IMR-90 (cell line): ENCODE data around the gene DPPA4. TPM values are rescaled to one million over a fixed set of nuclear protein-coding genes. Genes with fewer than 3 reads are reported as not detected.

Source experiments
- ATAC-seq: fragments of 200-7000 bp; cut with Tn5 transposase; 2 replicates; pipeline ENCODE4 v1.9.1; 2020; ENCODE audit warnings: low read depth, mild to moderate bottlenecking, moderate library complexity
- BruUV-seq: library from RNA; stranded (reverse); fragments of 400-500 nt; replicated peaks from 2 replicates; lab custom pipeline; 2021; lab: Mats Ljungman, UMichigan
- CTCF ChIA-PET: fragments of 300-600 bp; formaldehyde crosslinking; extraction: SDS; loops from one replicate; lab custom pipeline; 2021; ENCODE audit warnings: antibody characterized with exemption; lab: Yijun Ruan, JAX
- POLR2A ChIA-PET: fragments of 300-600 bp; sonication (Branson Sonifier 250); formaldehyde crosslinking; loops from one replicate; lab custom pipeline; 2022; ENCODE audit warnings: antibody characterized with exemption; ENCODE audit not compliant: unreplicated experiment; lab: Charles Lee
- DNase-seq: peaks from one replicate; pipeline ENCODE4 v3.0.0; 2013
- H2AFZ ChIP-seq: replicated peaks from 2 replicates; pipeline ENCODE3; 2013; ENCODE audit warnings: low read length, mild to moderate bottlenecking; ENCODE audit not compliant: poor library complexity
- H2AK5ac ChIP-seq: 2 replicates; pipeline ENCODE4 v1.6.1; 2013; ENCODE audit warnings: low read depth, low read length, inconsistent platforms
- H2AK9ac ChIP-seq: replicated peaks from 2 replicates; pipeline ENCODE3; 2013; ENCODE audit warnings: mild to moderate bottlenecking, low read depth, low read length, moderate library complexity; ENCODE audit not compliant: poor library complexity
- H2BK120ac ChIP-seq: 2 replicates; pipeline ENCODE4 v1.6.1; 2013; ENCODE audit warnings: low read depth, low read length, inconsistent platforms
- H2BK15ac ChIP-seq: 3 replicates; pipeline ENCODE4 v1.6.1; 2013; ENCODE audit warnings: low read depth, low read length, inconsistent platforms
- H2BK20ac ChIP-seq: 2 replicates; pipeline ENCODE4 v1.6.1; 2013; ENCODE audit warnings: low read depth, mild to moderate bottlenecking, inconsistent platforms, low read length, moderate library complexity
- H2BK5ac ChIP-seq: 2 replicates; pipeline ENCODE4 v1.6.1; 2013; ENCODE audit warnings: mild to moderate bottlenecking, low read depth, low read length, inconsistent platforms; ENCODE audit not compliant: poor library complexity, severe bottlenecking
- H3K14ac ChIP-seq: replicated peaks from 2 replicates; pipeline ENCODE4 v1.6.1; 2013; ENCODE audit warnings: low read depth, low read length, inconsistent platforms
- H3K18ac ChIP-seq: 2 replicates; pipeline ENCODE4 v1.6.1; 2013; ENCODE audit warnings: low read depth, low read length, control low read depth
- H3K23ac ChIP-seq: 2 replicates; pipeline ENCODE4 v1.6.1; 2013; ENCODE audit warnings: low read depth, low read length, inconsistent platforms
- H3K27ac ChIP-seq: 2 replicates; pipeline ENCODE4 v1.5.1; 2013; ENCODE audit warnings: mild to moderate bottlenecking, control low read depth, low read length; ENCODE audit not compliant: insufficient read depth
- H3K27me3 ChIP-seq: 2 replicates; pipeline ENCODE4 v1.6.1; 2013; ENCODE audit warnings: low read length; ENCODE audit not compliant: control insufficient read depth, insufficient read depth
- H3K36me3 ChIP-seq: 2 replicates; pipeline ENCODE4 v1.6.1; 2013; ENCODE audit warnings: low read length, mixed read lengths; ENCODE audit not compliant: control insufficient read depth, insufficient read depth
- H3K4ac ChIP-seq: 2 replicates; pipeline ENCODE4 v1.6.1; 2013; ENCODE audit warnings: low read depth, low read length, inconsistent platforms
- H3K4me1 ChIP-seq: 2 replicates; pipeline ENCODE4 v1.6.1; 2013; ENCODE audit warnings: low read length, mixed read lengths; ENCODE audit not compliant: control insufficient read depth, insufficient read depth
- H3K4me2 ChIP-seq: 2 replicates; pipeline ENCODE4 v1.6.1; 2013; ENCODE audit warnings: low read depth, mild to moderate bottlenecking, control low read depth, low read length, moderate library complexity
- H3K4me3 ChIP-seq: 2 replicates; pipeline ENCODE4 v1.5.1; 2013; ENCODE audit warnings: low read depth, mild to moderate bottlenecking, control low read depth, low read length, moderate library complexity; ENCODE audit not compliant: insufficient read depth
- H3K56ac ChIP-seq: 2 replicates; pipeline ENCODE4 v1.6.1; 2013; ENCODE audit warnings: low read length, inconsistent platforms; ENCODE audit not compliant: insufficient read depth; ENCODE audit errors: extremely low read depth
- H3K79me1 ChIP-seq, 2 experiments: 2 replicates each; pipeline ENCODE4 v1.6.1; 2013; ENCODE audit warnings: low read length in 2 of 2, inconsistent platforms in 1 of 2, low read depth in 1 of 2
- H3K9ac ChIP-seq: 2 replicates; pipeline ENCODE4 v1.6.1; 2013; ENCODE audit warnings: low read depth, low read length, control low read depth
- H3K9me1 ChIP-seq: 2 replicates; pipeline ENCODE4 v1.6.1; 2013; ENCODE audit warnings: low read length, inconsistent platforms; ENCODE audit not compliant: insufficient read depth
- H3K9me3 ChIP-seq: 2 replicates; pipeline ENCODE4 v1.6.1; 2013; ENCODE audit warnings: low read length; ENCODE audit not compliant: control insufficient read depth, insufficient read depth
- H4K20me1 ChIP-seq: 2 replicates; pipeline ENCODE4 v1.6.1; 2013; ENCODE audit warnings: low read length, inconsistent platforms; ENCODE audit not compliant: insufficient read depth
- H4K5ac ChIP-seq: 2 replicates; pipeline ENCODE4 v1.6.1; 2013; ENCODE audit warnings: mild to moderate bottlenecking, low read depth, low read length, control low read depth
- H4K8ac ChIP-seq, 2 experiments: 2 replicates each; pipeline ENCODE4 v1.6.1; 2013; ENCODE audit warnings: low read depth in 2 of 2, low read length in 2 of 2, control low read depth in 1 of 2, inconsistent platforms in 1 of 2
- H4K91ac ChIP-seq: 2 replicates; pipeline ENCODE4 v1.6.1; 2013; ENCODE audit warnings: low read depth, low read length, inconsistent platforms; ENCODE audit not compliant: insufficient read depth
- BHLHE40 ChIP-seq: fragments of 150-350 bp; IDR thresholded peaks from 2 replicates; pipeline ENCODE4 v1.6.1; 2016; ENCODE audit warnings: mild to moderate bottlenecking, low read depth, low read length
- CEBPB ChIP-seq: IDR thresholded peaks from 2 replicates; pipeline ENCODE4 v1.6.1; 2012; ENCODE audit warnings: low read depth, low read length, improper control_type of control experiment
- CHD1 ChIP-seq: IDR thresholded peaks from 2 replicates; pipeline ENCODE4 v1.6.1; 2012; ENCODE audit warnings: low read depth, low read length, improper control_type of control experiment
- FOS ChIP-seq: fragments of 150-350 bp; IDR thresholded peaks from 2 replicates; pipeline ENCODE4 v1.6.1; 2016; ENCODE audit warnings: low read depth, low read length
- MAFK ChIP-seq: IDR thresholded peaks from 2 replicates; pipeline ENCODE4 v1.6.1; 2012; ENCODE audit warnings: low read depth, low read length, improper control_type of control experiment
- MAZ ChIP-seq: IDR thresholded peaks from 2 replicates; pipeline ENCODE4 v1.6.1; 2012; ENCODE audit warnings: low read depth, mild to moderate bottlenecking, low read length, improper control_type of control experiment, moderate library complexity, borderline replicate concordance
- MXI1 ChIP-seq: IDR thresholded peaks from 2 replicates; pipeline ENCODE4 v1.6.1; 2012; ENCODE audit warnings: low read depth, mild to moderate bottlenecking, low read length, moderate library complexity, borderline replicate concordance
- NFE2L2 ChIP-seq: fragments of 150-350 bp; IDR thresholded peaks from 2 replicates; pipeline ENCODE4 v1.6.1; 2016; ENCODE audit warnings: low read depth, mild to moderate bottlenecking, low read length
- POLR2A ChIP-seq: IDR thresholded peaks from 2 replicates; pipeline ENCODE4 v1.6.1; 2012; ENCODE audit warnings: mild to moderate bottlenecking, low read depth, low read length
- RAD21 ChIP-seq: IDR thresholded peaks from 2 replicates; pipeline ENCODE4 v1.6.1; 2012; ENCODE audit warnings: low read length, improper control_type of control experiment
- RCOR1 ChIP-seq: IDR thresholded peaks from 2 replicates; pipeline ENCODE4 v1.6.1; 2012; ENCODE audit warnings: mild to moderate bottlenecking, low read length, improper control_type of control experiment; ENCODE audit not compliant: insufficient replicate concordance
- RFX5 ChIP-seq: IDR thresholded peaks from 2 replicates; pipeline ENCODE4 v1.8.0; 2012; ENCODE audit warnings: low read depth, mild to moderate bottlenecking, low read length, moderate library complexity
- SMC3 ChIP-seq: fragments of 150-350 bp; IDR thresholded peaks from 2 replicates; pipeline ENCODE4 v1.6.1; 2016; ENCODE audit warnings: low read depth, mild to moderate bottlenecking, antibody characterized with exemption, low read length, moderate library complexity
- USF2 ChIP-seq: fragments of 150-350 bp; IDR thresholded peaks from 2 replicates; pipeline ENCODE4 v1.6.1; 2017; ENCODE audit warnings: mild to moderate bottlenecking, antibody characterized with exemption, low read length, low read depth
- WGBS, 2 experiments: methylation state at CpG; one replicate each; pipeline versions ENCODE4 v1.1.5 to v1.1.7; 2013; ENCODE audit warnings: missing lambda C conversion rate in 2 of 2; ENCODE audit not compliant: insufficient read length in 1 of 2; ENCODE audit errors: extremely low coverage in 2 of 2; 5-methylcytosine and 5-hydroxymethylcytosine counted together
- dilution Hi-C: fragments of 300-500 bp; cut with HindIII; formaldehyde crosslinking; loops from one replicate; pipeline ENCODE4 v1.14.3; 2018; ENCODE audit warnings: low sequenced_read_pairs; ENCODE audit not compliant: unreplicated experiment
- in situ Hi-C: fragments of 300-500 bp; cut with MboI; formaldehyde crosslinking; loops from 3 replicates; pipeline ENCODE4 v1.14.3; 2019; ENCODE audit warnings: low sequenced_read_pairs, inconsistent platforms, mixed read lengths
- intact Hi-C: fragments of 100-400 bp; cut with micrococcal nuclease; formaldehyde crosslinking; loops from 2 replicates; pipeline ENCODE4 v1.10.0; 2022
- polyA plus RNA-seq, 3 experiments: library from polyadenylated mRNA; depleted of rRNA; stranded (reverse); fragments of >200 nt; gene quantifications; 2 replicates each; pipeline ENCODE4 v1.2.3, GENCODE V29; 2012; ENCODE audit warnings: low replicate concordance in 1 of 3
- total RNA-seq: library from RNA; depleted of rRNA; stranded (reverse); fragments of >200 nt; gene quantifications from 2 replicates; pipeline ENCODE4 v1.2.3, GENCODE V29; 2012
- TF ChIP-seq, protein P1 (sequence below): fragments of 150-350 bp; IDR thresholded peaks from 2 replicates; pipeline ENCODE4 v1.6.1; 2016; ENCODE audit warnings: low read depth, mild to moderate bottlenecking, low read length, moderate library complexity, borderline replicate concordance
- TF ChIP-seq, protein P2 (sequence below): conservative IDR thresholded peaks from 2 replicates; pipeline ENCODE4 v1.5.1; 2012; ENCODE audit warnings: mild to moderate bottlenecking, low read depth, low read length, improper control_type of control experiment

Gene DPPA4
- total and polyA plus RNA-seq, 2 of the 4 experiments (the other 2 are of a cell fraction) = 0.02 TPM; not detected in 1

DNA sequence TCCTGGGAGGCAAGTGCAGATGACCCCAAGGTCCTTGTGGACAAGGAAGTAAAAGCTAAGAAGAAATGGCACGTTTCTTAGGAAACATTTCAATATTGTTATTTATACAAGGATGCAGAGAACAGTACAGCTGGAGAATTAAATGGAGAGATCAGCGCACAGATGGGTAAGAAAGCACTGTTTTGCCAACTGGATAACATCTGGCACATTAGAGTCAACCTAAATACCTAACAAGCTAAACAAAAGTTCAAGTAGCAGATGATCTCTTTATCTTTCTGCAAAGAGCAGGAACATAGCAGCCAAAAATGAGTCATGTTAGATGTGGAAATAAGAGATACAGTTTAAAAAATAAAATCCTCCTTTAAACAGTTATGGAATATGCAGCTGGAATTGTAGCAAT is 15.7 kb upstream of the DPPA4 start:
- no peak overlapping the region for H2BK20ac ChIP-seq
- peaks cover 4% of the 10 kb centered on the region for H3K9me3 ChIP-seq
- H3K9me1 ChIP-seq = no peaks in the 10 kb centered on the region
- H4K91ac ChIP-seq = no peak overlapping the region
- no peak overlapping the region for H3K27ac ChIP-seq
- H3K23ac ChIP-seq = no peak overlapping the region
- H3K4me1 ChIP-seq = no peaks in the 10 kb centered on the region
- H3K36me3 ChIP-seq = no peaks in the 10 kb centered on the region
- no peak overlapping the region for H2AK5ac ChIP-seq
- no peak overlapping the region for H3K4me3 ChIP-seq
- ATAC-seq = no peak
- H4K5ac ChIP-seq = no peak overlapping the region
- H3K4me2 ChIP-seq = no peak overlapping the region
- H2AK9ac ChIP-seq = no peak overlapping the region
- ChIA-PET POLR2A (no interaction called here), CTCF (no interaction called here)
- H3K14ac ChIP-seq = no peak overlapping the region
- H2BK15ac ChIP-seq = no peak overlapping the region
- H2AFZ ChIP-seq = no peak overlapping the region
- H3K56ac ChIP-seq = no peak overlapping the region
- no peak overlapping the region for H3K18ac ChIP-seq
- BruUV-seq = no TSS peak
- no peaks in the 10 kb centered on the region for H4K20me1 ChIP-seq
- no peak overlapping the region for H4K8ac ChIP-seq
- intact Hi-C loops (no loop called here), dilution Hi-C loops (no loop called here), in situ Hi-C loops (no loop called here)
- no peak overlapping the region for H3K4ac ChIP-seq
- no peak overlapping the region for H3K9ac ChIP-seq
- H3K27me3 ChIP-seq = no peaks in the 10 kb centered on the region
- no peaks in the 10 kb centered on the region for H3K79me1 ChIP-seq
- TF ChIP-seq RAD21 = no peak
- TF ChIP-seq, protein P1, sequence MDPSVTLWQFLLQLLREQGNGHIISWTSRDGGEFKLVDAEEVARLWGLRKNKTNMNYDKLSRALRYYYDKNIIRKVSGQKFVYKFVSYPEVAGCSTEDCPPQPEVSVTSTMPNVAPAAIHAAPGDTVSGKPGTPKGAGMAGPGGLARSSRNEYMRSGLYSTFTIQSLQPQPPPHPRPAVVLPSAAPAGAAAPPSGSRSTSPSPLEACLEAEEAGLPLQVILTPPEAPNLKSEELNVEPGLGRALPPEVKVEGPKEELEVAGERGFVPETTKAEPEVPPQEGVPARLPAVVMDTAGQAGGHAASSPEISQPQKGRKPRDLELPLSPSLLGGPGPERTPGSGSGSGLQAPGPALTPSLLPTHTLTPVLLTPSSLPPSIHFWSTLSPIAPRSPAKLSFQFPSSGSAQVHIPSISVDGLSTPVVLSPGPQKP = no peak
- TF ChIP-seq BHLHE40 = no peak
- no peak for TF ChIP-seq RFX5
- TF ChIP-seq CHD1 = no peak
- no peak for TF ChIP-seq MXI1
- TF ChIP-seq POLR2A = no peak
- no peak for TF ChIP-seq SMC3
- TF ChIP-seq, protein P2, sequence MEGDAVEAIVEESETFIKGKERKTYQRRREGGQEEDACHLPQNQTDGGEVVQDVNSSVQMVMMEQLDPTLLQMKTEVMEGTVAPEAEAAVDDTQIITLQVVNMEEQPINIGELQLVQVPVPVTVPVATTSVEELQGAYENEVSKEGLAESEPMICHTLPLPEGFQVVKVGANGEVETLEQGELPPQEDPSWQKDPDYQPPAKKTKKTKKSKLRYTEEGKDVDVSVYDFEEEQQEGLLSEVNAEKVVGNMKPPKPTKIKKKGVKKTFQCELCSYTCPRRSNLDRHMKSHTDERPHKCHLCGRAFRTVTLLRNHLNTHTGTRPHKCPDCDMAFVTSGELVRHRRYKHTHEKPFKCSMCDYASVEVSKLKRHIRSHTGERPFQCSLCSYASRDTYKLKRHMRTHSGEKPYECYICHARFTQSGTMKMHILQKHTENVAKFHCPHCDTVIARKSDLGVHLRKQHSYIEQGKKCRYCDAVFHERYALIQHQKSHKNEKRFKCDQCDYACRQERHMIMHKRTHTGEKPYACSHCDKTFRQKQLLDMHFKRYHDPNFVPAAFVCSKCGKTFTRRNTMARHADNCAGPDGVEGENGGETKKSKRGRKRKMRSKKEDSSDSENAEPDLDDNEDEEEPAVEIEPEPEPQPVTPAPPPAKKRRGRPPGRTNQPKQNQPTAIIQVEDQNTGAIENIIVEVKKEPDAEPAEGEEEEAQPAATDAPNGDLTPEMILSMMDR = no peak
- no peak for TF ChIP-seq MAFK
- TF ChIP-seq FOS = no peak
- no peak for TF ChIP-seq MAZ
- TF ChIP-seq NFE2L2 = no peak
- no peak for TF ChIP-seq RCOR1
- TF ChIP-seq CEBPB = no peak
- TF ChIP-seq USF2 = no peak
- WGBS, 2 experiments = no CpG with 5 or more reads among the region's 2 CpGs
- H2BK120ac ChIP-seq = no peak overlapping the region
- no peak for DNase-seq
- no peak overlapping the region for H2BK5ac ChIP-seq
